ENCODE results near the gene OSBPL10. TPM values are rescaled to one million over a fixed set of nuclear protein-coding genes. Genes with fewer than 3 reads are reported as not detected.

The OSBPL10 gene
- polyA plus RNA-seq, 1 experiment: 11.2 TPM

DNA sequence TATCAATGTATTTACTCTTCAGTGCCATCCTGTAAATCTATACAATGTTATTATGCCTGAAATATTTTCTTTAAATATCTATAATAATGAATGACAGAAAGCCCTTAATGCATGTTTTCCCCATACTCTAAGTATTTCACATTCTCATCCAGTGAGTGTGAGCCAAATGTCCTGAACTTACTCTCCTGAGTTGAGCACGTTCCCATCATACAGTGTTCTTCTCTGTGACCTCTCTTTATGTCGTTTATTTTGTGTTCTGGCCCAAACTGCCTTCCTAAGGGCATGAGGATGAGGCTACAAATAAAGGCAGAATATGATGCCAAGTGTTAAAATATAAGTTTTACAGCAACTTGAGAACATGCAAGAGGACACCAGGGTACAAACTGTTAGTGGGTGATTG lies 3.3 kb downstream of the OSBPL10 start:
- Histone ChIP-seq H3K36me3 (ENCODE audit: control insufficient read depth, insufficient read depth, low read length) (no peaks in the 10 kb centered on the region), H3K27me3 (ENCODE audit: control insufficient read depth, insufficient read depth, low read length) (no peaks in the 10 kb centered on the region), H3K4me3 (ENCODE audit: low read depth, low read length) (no peak overlapping the region)
- DNase-seq (ENCODE audit: low read depth): no peak
- ChIA-PET CTCF (interaction anchor here (0.6 kb wide), 1 partner anchor 306 kb away, joined by 3 read pairs; no protein-coding TSS in a partner anchor), POLR2A (no interaction called here)
- TF ChIP-seq, protein P1, sequence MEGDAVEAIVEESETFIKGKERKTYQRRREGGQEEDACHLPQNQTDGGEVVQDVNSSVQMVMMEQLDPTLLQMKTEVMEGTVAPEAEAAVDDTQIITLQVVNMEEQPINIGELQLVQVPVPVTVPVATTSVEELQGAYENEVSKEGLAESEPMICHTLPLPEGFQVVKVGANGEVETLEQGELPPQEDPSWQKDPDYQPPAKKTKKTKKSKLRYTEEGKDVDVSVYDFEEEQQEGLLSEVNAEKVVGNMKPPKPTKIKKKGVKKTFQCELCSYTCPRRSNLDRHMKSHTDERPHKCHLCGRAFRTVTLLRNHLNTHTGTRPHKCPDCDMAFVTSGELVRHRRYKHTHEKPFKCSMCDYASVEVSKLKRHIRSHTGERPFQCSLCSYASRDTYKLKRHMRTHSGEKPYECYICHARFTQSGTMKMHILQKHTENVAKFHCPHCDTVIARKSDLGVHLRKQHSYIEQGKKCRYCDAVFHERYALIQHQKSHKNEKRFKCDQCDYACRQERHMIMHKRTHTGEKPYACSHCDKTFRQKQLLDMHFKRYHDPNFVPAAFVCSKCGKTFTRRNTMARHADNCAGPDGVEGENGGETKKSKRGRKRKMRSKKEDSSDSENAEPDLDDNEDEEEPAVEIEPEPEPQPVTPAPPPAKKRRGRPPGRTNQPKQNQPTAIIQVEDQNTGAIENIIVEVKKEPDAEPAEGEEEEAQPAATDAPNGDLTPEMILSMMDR (IDR thresholded peaks at IDR 0.05; ENCODE audit: insufficient read depth, low read depth, low read length): no peak

DNA sequence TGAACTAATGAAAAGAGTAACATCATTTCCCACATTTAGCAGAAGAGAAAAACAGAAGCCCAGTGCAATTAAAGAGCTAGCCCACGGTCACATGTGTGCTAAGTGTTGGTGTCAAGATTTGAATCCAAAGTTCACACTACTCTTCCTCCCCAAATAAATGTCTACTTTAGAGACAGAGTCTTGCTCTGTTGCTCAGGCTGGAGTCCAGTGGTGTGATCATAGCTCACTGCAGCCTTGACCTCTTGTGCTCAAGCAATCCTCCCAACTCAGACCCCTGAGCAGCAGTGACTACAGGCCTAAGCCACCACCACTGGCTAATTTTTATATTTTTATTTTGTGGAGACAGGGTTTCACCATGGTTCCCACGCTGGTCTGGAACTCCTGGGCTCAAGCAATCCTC lies 4.8 kb downstream of the OSBPL10 start:
- H3K4me3 ChIP-seq (ENCODE audit: low read depth, low read length): no peak overlapping the region
- CTCF ChIA-PET: interaction anchor here (1.3 kb wide), 1 partner anchor 42 kb away, joined by 3 read pairs; no protein-coding TSS in a partner anchor
- TF ChIP-seq, protein P1 (IDR thresholded peaks at IDR 0.05; ENCODE audit: insufficient read depth, low read depth, low read length): no peak
- no peaks in the 10 kb centered on the region for H3K27me3 ChIP-seq (ENCODE audit: control insufficient read depth, insufficient read depth, low read length)
- no peak for DNase-seq (ENCODE audit: low read depth)
- no peaks in the 10 kb centered on the region for H3K36me3 ChIP-seq (ENCODE audit: control insufficient read depth, insufficient read depth, low read length)
- POLR2A ChIA-PET: no interaction called here

DNA sequence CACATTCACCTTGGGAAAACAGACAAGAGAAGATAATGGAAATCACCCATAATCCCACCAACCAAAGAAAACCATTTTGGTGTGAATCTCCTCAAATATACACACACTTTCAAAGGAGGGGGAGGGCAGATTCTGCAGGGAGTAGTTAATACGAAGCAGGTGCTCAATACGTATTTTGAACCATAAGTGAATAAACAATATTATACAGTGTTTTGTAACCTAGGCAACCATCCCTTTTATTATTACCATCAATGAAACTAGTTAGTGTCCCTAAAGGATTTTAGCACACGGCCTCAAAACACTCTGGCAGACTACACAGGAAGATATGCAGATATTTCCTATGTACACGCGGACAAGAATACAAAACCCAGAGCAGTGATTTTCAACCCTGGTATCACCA lies 6.1 kb downstream of the OSBPL10 start:
- ChIA-PET POLR2A (no interaction called here), CTCF (no interaction called here)
- H3K4me3 ChIP-seq (ENCODE audit: low read depth, low read length): no peak overlapping the region
- no peak for DNase-seq (ENCODE audit: low read depth)
- TF ChIP-seq, protein P1 (IDR thresholded peaks at IDR 0.05; ENCODE audit: insufficient read depth, low read depth, low read length): no peak
- no peaks in the 10 kb centered on the region for H3K27me3 ChIP-seq (ENCODE audit: control insufficient read depth, insufficient read depth, low read length)
- no peaks in the 10 kb centered on the region for H3K36me3 ChIP-seq (ENCODE audit: control insufficient read depth, insufficient read depth, low read length)

DNA sequence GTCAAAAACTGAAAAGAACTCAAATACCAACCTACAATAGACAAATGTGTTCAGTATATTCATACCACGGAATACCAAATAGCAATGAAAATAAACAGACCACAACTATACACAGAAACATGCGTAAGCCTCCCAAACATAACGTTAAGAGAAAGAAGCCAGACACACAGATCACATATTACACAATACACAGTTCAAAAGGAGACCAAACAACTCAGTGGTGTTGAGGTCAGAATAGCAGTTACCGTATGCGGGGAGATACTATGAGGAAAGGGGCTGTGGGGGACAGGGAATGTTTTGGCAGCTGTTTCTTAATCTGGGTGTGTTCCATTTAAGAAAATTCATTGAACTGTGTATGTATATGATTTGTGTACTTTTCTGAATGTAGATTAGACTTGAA lies 6.6 kb downstream of the OSBPL10 start:
- Histone ChIP-seq H3K4me3 (ENCODE audit: low read depth, low read length) (no peak overlapping the region), H3K27me3 (ENCODE audit: control insufficient read depth, insufficient read depth, low read length) (no peaks in the 10 kb centered on the region), H3K36me3 (ENCODE audit: control insufficient read depth, insufficient read depth, low read length) (no peaks in the 10 kb centered on the region)
- TF ChIP-seq, protein P1 (IDR thresholded peaks at IDR 0.05; ENCODE audit: insufficient read depth, low read depth, low read length): no peak
- DNase-seq (ENCODE audit: low read depth): no peak
- POLR2A ChIA-PET: no interaction called here
- CTCF ChIA-PET: no interaction called here

DNA sequence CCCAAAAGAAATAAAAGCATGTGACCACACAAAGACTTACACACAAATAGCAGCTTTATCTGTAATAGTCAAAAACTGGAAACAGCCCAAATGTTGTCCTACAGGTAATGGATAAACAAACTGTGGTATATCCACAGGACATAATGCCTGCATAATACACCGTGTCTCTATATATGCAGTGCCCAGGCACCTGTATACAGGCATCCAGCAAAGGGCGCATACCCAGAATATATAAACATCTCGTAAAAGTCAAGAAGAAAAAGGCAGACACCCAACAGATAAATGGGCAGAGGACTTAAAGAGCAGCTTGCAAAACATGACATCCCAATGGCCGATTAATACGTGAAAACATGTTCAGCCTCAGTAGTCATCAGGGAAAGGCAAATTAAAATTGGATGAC lies 7.2 kb downstream of the OSBPL10 start:
- TF ChIP-seq, protein P1 (IDR thresholded peaks at IDR 0.05; ENCODE audit: insufficient read depth, low read depth, low read length): no peak
- Histone ChIP-seq H3K4me3 (ENCODE audit: low read depth, low read length) (no peak overlapping the region), H3K27me3 (ENCODE audit: control insufficient read depth, insufficient read depth, low read length) (no peaks in the 10 kb centered on the region), H3K36me3 (ENCODE audit: control insufficient read depth, insufficient read depth, low read length) (no peaks in the 10 kb centered on the region)
- ChIA-PET POLR2A (no interaction called here), CTCF (no interaction called here)
- DNase-seq (ENCODE audit: low read depth): no peak
